ENCODE results near the gene MON1B.

GRCh38 chr16:77199211-77199610, 8.2 kb downstream of the MON1B start, which contains the start of gene SYCE1L:
- TF ChIP-seq POLR2A (IDR thresholded peaks at IDR 0.05) (no peak), CTCF (IDR thresholded peaks at IDR 0.05) (no peak), POLR2AphosphoS5 (IDR thresholded peaks at IDR 0.05) (no peak), EP300 (IDR thresholded peaks at IDR 0.05) (no peak)
